Measurements from ENCODE around the gene TRIP6. TPM values are rescaled to one million over a fixed set of nuclear protein-coding genes. Genes with fewer than 3 reads are reported as not detected.
A peak's percentile ranks its signal among the peaks of the same experiment; 100 is the strongest.

Gene TRIP6
- total RNA-seq, 2 donors from 2014 or later, result 34.8 to 40.2 TPM

- intact Hi-C loops (cut with DNase I), result no loop called here
- no peaks in the 10 kb centered on the region for H3K27me3 ChIP-seq
- peak overlapping the region; percentile 94 to 96 for H3K9ac ChIP-seq (ENCODE audit: low read depth in 2 of 2, low read length in 2 of 2)
- peaks cover 17% of the 10 kb centered on the region for H3K4me1 ChIP-seq
- H3K4me3 ChIP-seq, result peak overlapping the region; percentile 66
- DNase-seq, result no peak
- H3K27ac ChIP-seq, result peak overlapping the region; percentile 92
- H3K36me3 ChIP-seq, result no peaks in the 10 kb centered on the region
- no peak for TF ChIP-seq CTCF (IDR thresholded peaks at IDR 0.05)
- no peaks in the 10 kb centered on the region for H3K9me3 ChIP-seq
Measured at GRCh38 chr7:100873599-100874299, 6.6 kb downstream of the TRIP6 start.

- peaks cover 17% of the 10 kb centered on the region for H3K4me1 ChIP-seq
- intact Hi-C loops (cut with DNase I), result no loop called here
Measured at GRCh38 chr7:100874300-100874576, 7.1 kb downstream of the TRIP6 start.

GRCh38 chr7:100874577-100875355, 7.6 kb downstream of the TRIP6 start, which contains the start of gene SRRT:
TSS of gene SRRT (plus strand) at chr7:100875103. CDS start at chr7:100875591, 488 bp downstream.
- Histone ChIP-seq H3K27me3 (no peaks in the 10 kb centered on the region), H3K9me3 (no peaks in the 10 kb centered on the region), H3K4me3 (peak within 1 kb of the TSS; percentile 66), H3K36me3 (no peaks in the 10 kb centered on the region), H3K4me1 (peaks cover 17% of the 10 kb centered on the region), H3K27ac (peak within 1 kb of the TSS; percentile 92), H3K9ac (ENCODE audit: low read depth in 2 of 2, low read length in 2 of 2) (peak within 1 kb of the TSS; percentile 94 to 96)
- DNase-seq, result peak; percentile 99
- intact Hi-C loops (cut with DNase I), result no loop called here
- TF ChIP-seq CTCF (IDR thresholded peaks at IDR 0.05), result peak; percentile 23

More at GRCh38 chr7:100874300-100874576, 7.1 kb downstream of the TRIP6 start:
- Histone ChIP-seq H3K9me3 (no peaks in the 10 kb centered on the region), H3K27me3 (no peaks in the 10 kb centered on the region), H3K27ac (peak overlapping the region; percentile 92), H3K9ac (ENCODE audit: low read depth in 2 of 2, low read length in 2 of 2) (peak overlapping the region; percentile 94 to 96), H3K4me3 (peak overlapping the region; percentile 66), H3K36me3 (no peaks in the 10 kb centered on the region)
- TF ChIP-seq CTCF (IDR thresholded peaks at IDR 0.05), result no peak
- no peak for DNase-seq

- peaks cover 17% of the 10 kb centered on the region for H3K4me1 ChIP-seq
- intact Hi-C loops (cut with DNase I), result no loop called here
- H3K9ac ChIP-seq (ENCODE audit: low read depth in 2 of 2, low read length in 2 of 2), result peak overlapping the region; percentile 71 to 94
- no peaks in the 10 kb centered on the region for H3K9me3 ChIP-seq
- peak overlapping the region; percentile 66 for H3K4me3 ChIP-seq
- no peak for DNase-seq
- TF ChIP-seq CTCF (IDR thresholded peaks at IDR 0.05), result no peak
- no peaks in the 10 kb centered on the region for H3K27me3 ChIP-seq
- no peaks in the 10 kb centered on the region for H3K36me3 ChIP-seq
- H3K27ac ChIP-seq, result peak overlapping the region; percentile 92
Measured at GRCh38 chr7:100875356-100875751, 8.2 kb downstream of the TRIP6 start.

DNA sequence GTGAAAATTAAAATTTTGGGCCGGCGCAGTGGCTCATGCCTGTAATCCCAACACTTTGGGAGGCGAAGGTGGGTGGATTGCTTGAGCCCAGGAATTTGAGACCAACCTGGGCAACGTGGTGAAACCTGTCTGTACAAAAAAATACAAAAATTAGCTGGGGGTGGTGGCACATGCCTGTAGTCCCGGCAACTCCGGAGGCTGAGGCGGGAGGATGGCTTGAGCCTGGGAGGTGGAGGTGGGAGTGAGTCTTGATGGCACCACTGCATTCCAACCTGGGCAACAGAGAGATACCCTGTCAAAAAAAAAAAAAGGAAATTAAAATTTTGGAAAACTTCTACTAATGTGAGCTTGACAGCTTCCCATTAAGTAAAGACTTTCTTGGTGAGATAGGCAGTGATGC, 10.8 kb downstream of the TRIP6 start:
- Histone ChIP-seq H3K9ac (ENCODE audit: low read depth in 2 of 2, low read length in 2 of 2) (no peak overlapping the region), H3K36me3 (peaks cover 18% of the 10 kb centered on the region), H3K4me3 (no peak overlapping the region), H3K27me3 (no peaks in the 10 kb centered on the region), H3K4me1 (peaks cover 17% of the 10 kb centered on the region), H3K27ac (no peak overlapping the region), H3K9me3 (no peaks in the 10 kb centered on the region)
- no peak for TF ChIP-seq CTCF (IDR thresholded peaks at IDR 0.05)
- DNase-seq, result no peak
- intact Hi-C loops (cut with DNase I), result no loop called here
